DMS153 treated with DMSO at 0.1 percent for 48 hours (cell line): ENCODE results near the gene TAS2R41.
"Not testable (repeated sequence)": the region's sequence is repeated elsewhere in the genome, so short reads cannot be mapped to it uniquely, and the experiment has no call there.

ENCODE experiments used
- DNase-seq: peaks from one replicate; lab custom pipeline; 2025; ENCODE audit not compliant: unreplicated experiment; lab: John Stamatoyannopoulos, UW

TAS2R41 gene

GRCh38 chr7:143514995-143515735 lies 37.5 kb downstream of the TAS2R41 start:
- no peak for DNase-seq

DNA sequence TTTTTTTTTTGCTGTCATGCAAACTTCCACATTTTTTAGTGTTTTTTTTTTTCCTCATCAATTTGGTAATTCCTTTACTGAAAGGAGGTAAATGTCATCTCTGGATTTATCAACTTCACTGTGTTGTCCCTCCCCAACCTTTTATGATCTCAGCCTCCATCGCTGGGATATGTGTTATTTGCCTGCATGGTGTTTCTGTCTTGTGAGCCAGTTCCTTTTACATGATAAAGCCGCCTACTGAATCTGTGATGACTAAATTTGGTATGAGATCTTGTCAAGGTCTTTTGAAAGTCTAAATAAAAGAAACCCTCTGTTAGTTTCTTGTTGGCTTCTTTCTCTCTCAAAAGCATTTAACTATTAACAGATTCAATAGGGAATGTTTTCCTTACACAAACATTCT lies 39.3 kb downstream of the TAS2R41 start:
- DNase-seq = no peak

- DNase-seq = no peak
These were observed 40.8 kb downstream of the TAS2R41 start for GRCh38 chr7:143518521-143518920.

DNA sequence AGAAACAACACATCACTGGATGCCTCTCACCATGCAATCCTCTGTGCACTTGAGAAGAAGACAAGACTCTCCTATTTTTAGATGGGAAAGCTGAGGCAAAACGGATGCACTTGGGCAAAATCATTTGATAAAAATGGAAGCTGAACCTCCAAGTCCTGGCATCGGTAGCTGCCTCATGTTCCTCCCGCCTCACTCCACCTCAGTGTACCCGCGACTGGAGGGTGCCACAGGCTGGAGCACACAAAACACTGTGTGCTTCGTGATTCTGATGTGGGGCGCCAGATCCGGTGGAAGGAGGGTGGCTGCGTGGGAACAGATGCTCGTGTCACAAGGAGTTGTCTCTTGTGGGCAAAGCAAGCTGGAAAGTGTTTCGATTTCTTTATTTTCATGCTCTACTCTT lies 41.3 kb downstream of the TAS2R41 start:
- no peak for DNase-seq

- no peak for DNase-seq
These were observed 41.9 kb downstream of the TAS2R41 start for GRCh38 chr7:143519411-143520131.

DNA sequence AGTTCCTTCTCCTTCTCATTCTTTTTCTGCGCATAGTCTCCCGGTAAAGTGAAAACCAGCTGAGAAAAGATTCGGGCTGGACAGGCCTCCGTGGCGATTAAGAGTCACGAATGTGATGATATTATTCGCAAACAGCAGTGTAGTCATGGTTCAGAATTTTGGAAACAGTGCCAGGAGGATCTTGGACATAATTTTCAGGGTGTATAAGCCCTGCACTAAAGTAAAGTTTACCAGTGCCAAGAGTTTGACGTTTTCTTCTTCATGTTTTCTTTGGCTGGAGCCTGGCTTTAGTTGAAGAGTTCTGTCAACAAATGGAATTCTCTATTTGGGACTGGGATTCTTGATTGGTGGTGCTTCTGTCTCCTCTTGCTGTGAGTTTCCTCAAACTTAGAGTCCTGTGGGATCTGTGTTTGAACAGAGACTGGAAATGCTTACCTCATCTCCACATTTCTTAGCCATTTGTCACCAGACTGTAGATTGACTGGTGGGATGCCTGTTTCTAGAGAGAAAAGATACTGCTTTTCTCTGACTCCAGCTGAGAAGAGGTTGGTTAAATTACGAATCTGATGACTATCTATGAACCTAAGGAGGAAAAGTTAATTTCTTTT lies 44.7 kb downstream of the TAS2R41 start:
- DNase-seq = not testable (repeated sequence)
